Stimulated activated CD8-positive, alpha-beta memory T cell treated with anti-CD3 and anti-CD28 coated beads, Interleukin-4, amount 100 ng/mL, for 48 hours (primary cell): ENCODE measurements around the gene SGCA.

Experiments
- DNase-seq: peaks from one replicate; pipeline ENCODE4 v3.0.0-alpha.2; 2020

The SGCA gene

DNA sequence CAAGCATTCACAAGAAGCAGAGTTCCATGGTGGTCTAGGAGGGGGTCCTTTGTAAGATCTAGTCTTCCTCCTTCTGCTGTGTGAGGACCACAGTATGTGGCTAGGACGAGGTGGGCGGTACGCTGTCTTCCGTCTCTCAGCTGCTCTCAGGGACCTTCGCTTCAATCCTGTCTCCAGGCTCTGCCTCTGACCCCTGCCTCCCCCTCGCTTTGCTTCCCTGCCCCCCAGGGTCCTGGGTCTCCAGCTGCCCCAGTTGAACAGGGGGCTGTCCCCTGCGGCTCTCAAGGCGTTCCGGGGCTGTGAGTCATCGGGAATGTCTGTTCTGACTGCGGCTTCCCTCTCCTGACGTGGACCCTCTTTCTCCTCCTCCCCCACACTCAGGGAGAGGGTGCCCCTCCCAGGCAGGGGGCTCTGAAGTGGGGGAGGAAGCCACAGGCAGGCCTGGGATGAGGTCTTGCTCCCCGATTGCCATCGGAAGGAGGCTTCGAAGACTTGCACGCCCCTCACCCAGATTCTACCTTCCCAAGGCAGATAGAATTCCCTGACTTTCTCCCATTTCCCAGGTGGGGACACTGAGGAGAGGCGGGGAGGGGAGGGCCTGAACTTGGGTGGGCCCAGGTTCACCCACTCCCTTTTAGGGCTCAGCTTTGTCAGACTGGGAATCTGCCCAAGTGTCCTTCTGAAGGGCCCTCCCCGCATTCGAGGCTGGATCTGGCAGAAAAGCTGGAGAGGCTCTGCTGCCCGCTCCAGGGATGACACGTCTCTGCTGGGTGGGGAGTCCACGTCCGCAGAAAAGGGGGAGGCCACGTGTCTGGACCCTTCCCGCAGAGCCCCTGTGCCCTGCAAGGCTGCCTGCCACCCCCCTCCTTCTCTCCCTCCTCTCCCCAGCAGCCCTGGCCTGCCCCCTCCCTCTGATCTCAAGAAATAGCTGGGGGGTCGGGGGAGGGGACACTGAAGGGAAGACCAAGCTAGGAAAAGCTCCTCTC is 44.7 kb downstream of the SGCA start:
- peak; percentile 19 for DNase-seq

DNA sequence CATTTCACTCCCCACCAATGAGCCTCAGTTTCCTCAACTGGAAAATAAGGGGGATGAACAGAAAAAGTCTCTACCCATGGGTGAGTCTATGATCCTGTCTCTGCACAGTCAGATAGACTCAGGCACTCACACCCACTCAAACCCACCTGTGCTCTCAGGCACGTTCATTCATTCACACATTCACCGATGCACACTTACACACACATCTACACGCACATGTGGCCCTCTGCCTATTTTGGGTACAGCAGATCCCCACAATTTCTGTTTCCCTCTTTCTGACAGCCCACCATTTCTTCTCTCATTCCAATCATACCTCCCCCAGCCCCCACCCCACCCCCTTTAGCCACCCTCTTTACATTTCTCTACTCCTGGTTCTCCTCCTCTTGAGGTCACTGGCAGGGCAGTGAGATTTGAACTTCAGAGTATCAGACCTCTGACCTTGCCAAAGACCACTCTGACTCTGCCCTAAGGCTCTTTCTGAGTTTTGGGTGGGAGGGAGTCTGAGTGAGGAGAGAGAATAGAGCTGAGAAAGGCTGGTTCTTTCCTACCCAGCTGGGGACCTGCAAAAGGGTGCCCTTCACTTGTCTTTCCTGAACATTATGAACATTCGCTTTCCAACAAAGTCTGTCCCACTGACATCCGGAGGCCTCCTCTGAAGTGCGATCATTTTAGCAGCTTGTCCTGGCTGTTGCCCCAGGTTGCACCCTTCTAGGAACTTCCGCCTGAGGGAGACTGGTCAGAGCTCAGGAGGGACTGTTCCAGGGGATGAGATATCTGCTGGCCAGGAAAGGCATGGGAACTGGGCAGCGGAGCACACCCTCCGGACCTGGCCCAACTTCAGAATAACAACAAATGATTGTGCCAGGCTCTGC is 45.7 kb downstream of the SGCA start:
- DNase-seq = peak; percentile 23

DNA sequence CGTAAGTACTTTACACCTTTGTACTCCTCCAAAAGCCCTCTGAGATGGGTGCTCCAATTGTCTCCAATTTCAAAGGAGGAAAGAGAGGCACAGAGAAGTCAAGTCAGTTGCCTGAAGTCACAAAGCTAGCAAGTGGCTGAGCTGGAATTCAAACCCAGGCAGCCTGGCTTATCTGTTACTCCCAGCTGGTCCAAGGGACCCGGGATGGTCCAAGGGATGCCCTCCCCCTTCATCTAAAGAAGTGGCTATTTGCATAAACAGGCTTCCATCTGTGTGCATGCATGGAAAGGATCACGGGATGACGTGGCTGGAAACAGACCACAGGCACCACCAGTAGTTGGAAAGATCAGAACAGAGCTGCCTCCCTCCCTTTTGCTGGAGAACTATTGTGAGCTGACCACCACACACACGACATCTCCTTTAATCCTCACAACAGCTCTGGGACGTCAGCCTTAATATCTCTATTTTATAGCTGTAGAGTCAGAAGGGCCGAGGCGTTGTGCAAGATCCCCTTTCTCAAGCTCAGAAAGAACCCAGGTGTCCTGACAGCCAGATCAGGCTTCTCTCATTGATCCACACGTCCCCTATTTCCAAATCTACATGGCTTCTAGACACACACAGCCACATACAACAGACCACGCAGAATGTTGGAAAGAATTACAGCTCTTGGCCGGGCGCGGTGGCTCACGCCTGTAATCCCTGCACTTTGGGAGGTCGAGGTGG is 46.5 kb downstream of the SGCA start:
- peak; percentile 20 for DNase-seq

DNA sequence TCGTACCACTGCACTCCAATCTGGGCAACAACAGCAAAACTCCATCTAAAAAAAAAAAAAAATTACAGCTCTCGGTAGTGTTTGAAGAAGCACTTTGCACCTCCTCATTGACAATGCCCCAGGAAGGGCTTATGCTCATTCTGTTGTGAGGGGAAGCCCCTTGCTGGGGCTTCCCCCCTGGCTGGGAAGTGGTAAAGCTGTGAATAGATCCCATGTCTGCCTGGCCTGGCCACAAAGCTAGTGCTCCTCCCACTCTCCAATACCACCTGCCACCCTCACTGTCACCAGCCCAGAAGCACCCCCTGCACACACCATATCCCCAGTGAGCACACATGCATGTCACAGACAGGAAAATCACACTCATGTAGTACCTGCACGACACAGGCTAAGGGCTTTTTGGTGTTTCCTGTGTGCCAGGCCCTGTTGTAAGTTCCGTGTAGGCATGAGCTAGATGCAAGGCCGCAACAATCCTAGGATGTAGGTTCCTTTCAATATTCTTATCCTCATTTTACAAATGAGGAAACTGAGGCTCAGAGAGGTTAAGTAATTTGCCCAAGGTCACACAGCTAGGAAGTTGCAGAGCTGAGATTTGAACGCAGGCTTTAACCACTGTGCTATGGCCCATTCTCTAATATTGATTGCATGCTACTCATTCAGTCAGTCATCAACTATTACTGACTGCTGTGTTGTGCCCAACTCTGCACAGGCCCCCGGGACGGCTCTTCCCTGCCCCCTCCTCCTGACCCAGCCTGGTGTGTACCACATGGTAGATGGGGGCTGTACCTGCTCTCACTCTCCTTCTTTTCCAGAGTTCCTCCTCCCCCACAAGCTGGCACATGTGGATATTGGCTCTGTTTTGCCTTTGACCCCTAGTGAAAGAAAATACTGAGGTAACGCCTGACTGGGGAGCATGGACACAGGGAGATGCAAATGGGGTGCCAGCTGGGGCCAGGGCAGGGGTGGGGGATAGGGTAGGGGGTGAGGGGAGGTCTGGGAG is 47.5 kb downstream of the SGCA start:
- peak; percentile 55 for DNase-seq

DNA sequence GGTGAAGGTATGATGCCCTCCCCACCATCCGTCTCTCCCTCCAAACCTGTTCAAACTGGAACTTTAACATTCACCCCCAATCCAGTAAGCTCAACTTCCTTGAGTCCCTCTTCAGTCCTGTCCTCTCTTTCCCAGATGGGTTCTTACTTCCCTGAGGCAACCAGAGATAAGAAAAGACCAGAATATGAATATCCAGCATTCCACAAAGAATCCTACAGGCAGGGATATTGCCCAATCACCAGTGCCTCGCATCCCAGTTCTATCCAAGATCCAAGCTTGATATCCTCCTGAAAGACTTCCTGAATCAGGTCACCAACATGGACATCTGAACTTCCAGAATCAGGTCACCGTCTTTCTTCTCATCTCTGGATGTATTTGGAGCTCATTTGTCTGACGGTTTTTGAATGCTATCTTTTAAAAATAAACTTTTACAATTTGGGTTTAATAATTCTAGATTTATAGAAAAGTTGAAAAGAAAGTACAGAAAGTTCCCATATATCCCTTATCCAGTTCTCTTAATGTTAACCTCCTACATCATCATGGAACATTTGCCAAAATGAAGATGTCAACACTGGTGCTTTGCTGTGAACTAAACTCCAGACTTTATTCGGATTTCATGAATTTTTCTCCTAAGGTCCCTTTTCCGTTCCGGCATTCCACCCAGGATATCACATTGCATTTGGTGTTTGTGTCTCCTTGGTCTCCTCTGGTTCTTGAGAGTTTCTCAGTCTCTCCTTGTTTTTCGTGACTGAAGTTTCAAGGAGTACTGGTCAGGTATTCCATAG is 49.4 kb downstream of the SGCA start:
- DNase-seq = no peak

DNA sequence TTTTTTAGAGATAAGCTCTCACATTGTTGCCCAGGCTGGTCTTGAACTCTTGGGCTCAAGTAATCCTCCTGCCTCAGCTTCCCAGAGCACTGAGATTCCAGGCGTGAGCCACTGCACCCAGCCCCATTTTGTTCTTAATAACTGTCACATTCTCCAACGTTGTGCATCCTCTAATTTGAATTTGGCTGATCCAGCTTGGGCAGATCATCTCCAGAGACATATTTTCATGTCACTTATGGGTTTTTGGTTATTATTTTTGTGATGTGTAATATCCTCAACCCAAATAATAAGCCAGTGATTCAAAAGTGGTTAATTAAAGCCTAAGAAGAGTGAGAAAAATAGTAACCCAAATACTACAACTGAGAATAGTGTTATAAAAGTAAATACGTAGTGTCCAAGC is 51.8 kb downstream of the SGCA start:
- DNase-seq = no peak

DNA sequence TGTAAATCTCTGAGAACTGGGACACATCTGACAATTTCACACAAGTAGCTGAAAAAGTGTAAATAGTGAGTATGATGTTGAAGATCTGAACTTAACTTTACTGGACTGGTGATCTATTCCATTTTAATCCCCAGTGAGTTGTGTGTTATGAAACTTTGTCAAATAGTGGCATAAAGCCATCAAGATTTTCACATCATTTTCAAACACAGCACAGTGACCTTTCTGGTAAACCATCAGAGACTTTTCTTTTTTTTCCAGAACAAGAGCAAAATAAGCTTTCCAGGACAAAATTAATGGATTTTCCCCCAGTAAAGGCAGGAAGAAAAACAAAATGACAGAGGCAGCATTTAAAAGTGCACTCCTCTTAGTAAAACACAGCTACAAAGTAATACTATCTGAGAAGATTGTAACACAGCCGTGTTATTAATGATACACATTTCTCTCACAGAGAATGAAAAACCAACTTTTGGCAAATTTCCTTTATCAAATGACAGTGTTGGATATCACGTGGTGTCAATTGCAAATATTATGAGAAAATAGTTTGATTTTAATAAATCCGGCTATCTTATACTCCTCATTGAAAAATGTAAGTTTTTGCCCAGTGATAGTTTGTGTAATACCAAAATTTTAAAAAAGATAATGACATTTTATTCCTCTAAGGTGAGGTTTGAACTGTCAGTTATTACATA is 52.4 kb downstream of the SGCA start:
- no peak for DNase-seq

DNA sequence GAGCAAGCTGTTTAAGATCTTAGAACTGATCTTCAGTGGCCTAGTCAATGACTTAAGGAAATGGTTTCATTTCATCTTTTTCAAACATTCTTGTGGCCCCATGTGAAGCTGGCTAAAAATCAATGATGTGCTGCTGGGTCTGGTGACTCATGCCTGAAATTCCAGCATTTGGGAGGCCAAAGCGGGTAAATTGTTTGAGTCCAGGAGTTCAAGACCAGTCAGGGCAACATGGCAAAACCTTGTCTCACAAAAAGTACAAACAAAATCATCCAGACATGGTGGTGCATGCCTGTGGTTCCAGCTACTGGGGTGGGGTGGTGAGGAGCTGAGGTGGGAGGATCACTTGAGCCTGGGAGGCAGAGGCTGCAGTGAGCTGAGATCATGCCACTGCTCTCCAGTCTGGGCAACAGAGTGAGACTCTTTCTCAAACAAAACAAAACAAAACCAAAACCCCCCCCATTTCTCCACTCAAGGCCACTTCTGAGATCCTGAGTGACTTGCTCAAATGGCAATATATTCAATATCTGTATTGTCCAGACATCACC is 53.0 kb downstream of the SGCA start:
- no peak for DNase-seq

DNA sequence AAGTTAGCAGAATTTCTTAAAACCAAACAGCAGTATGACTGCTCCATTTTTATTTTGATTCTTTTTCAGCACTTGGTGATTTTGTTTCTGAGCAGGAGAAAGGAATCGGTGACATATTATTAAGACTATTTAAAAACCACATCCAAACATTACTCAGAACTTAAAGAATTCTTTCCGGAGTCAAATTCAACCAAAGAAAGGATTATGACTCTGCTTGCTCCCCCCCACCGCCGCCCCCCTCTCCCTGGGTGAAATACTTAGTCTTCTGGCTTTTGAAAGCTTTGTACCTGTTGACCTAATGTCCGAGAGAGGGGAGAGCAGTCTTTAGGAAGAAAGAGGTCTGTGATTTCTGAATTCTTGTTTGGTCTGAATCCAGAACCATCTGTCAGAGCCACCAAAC is 53.5 kb downstream of the SGCA start:
- no peak for DNase-seq

DNA sequence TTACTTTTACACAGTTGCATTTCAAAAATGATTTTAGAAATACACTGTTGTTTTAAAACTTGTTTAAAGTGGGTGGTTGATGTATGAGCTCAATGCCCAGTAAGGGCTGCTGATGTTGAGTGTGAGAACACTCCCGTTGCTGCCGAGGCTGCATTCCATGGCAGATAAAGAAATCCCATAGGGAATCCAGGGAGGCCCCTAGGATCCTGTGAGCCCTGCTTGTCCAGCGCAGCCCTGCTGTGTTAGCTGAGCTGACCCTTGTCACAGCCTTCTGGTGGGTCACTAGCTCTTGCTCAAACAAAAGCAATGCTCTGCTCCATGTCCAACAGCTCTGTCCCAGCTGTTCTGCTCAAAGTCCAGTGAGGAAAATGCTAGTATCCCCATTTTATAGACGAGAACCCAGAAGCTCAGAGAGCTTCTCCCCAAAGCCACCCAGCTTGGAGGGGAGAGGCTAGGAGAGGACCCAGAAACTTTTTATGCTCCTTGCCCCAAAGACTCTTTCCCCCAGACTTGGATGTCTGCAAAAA is 54.2 kb downstream of the SGCA start:
- DNase-seq = no peak

DNA sequence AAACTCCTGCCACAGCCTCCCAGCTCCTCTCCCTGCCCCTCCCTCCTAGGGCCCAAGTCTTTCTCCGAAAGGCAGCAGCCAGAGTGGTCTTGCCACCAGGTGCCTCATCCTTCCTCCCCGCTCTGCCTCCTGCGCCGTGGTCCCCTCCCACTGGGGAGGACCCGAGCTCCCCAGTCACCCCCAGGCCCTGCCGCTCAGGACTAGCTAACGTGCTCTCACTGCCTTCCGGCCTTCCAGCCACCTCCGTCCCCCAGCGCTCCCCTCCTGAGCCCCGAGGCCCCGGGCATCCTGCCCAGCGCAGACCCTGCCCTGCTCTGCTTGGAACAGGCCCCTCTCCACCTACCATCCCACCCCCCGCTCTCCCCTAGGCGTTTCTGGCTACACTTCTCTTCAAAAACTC is 55.0 kb downstream of the SGCA start:
- DNase-seq = no peak

DNA sequence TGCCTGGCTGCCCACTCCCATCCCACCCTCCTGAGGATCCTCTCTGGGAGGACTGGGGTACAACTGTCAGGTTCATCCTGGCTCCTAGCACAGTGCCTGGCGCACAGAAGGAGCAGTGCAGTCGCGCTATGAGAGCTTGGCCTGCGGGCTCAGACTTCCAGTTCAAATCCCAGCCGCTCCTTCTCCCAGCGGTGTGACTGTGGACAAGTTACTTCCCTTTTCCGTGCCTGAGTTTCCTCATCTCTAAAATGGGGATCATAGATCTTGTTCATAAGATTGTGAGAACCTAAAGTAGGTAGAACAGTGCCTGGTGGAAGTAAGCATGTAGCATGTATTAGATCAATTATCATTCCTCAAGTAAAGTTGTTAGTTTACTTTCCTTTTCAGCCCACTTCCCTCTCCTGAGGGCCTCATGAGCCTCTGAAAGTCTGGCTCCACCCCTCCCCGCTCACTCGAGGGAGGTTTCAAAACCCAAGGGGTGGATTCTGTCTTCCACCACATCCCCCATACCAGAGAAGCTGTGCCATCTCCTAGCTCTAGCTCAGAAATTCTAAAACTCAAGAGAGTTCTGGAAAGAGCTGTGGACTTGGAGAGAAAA is 55.6 kb downstream of the SGCA start:
- no peak for DNase-seq

DNA sequence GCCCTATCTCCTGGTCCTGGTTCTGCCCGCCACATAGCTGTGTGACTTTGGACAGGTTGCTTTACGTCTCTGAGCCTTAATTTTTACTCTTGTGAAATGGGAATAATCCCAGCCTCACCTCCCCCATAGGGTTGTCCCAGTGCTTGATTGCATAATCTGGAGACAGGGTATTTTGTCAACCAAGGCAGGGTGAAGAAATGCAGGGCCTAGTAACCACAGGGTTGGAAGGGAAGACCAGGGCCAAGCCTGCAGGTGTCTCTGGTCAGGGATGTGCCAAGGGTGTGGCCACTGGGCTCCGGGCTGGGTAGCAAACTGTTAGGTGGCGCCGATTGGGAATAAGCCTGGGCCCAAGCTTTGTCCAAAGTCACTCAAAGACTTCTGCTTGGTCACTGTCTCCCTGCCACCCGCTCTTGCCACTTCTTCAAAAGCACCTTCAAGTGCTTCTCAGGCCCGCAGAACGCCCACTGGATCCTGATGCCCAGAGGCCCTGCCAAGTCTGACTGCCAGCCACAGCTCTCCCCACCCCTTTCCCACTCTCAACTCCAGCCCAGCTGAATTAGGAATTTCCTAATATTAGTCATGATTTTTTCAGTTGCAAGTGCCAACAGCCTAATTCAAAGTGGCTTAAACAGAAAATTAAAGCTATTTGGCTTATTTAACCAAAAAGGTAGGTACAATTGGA is 56.2 kb downstream of the SGCA start:
- no peak for DNase-seq

DNA sequence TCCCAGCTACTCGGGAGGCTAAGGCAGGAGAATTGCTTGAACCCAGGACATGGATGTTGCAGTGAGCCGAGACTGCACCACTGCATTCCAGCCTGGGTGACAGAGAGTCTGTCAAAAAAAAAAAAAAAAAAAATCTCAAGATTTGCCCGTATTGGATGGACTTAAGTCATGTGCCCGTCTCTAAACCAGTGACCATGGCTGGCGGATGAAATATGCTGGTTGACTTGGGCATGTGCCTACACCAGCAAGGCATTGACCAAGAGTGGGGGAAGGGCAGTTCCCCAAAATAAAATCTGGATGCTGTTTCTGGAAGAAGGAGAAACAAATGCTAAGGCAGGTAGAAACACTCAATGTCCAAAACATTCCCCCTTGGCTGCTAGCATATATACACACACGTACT is 57.1 kb downstream of the SGCA start:
- no peak for DNase-seq
